Epithelial cell of proximal tubule (primary cell): ENCODE measurements around the gene KRT20. TPM values are rescaled to one million over a fixed set of nuclear protein-coding genes. Genes with fewer than 3 reads are reported as not detected.

Experiments used
- DNase-seq: peaks from one replicate; pipeline ENCODE4 v3.0.0-alpha.2; 2011; ENCODE audit warnings: low read depth
- H3K4me3 ChIP-seq: 2 replicates; pipeline ENCODE4 v1.5.1; 2011; ENCODE audit warnings: low read depth, mild to moderate bottlenecking, low read length
- CTCF ChIP-seq: conservative IDR thresholded peaks from 2 replicates; pipeline ENCODE4 v1.5.1; 2012; ENCODE audit warnings: low read depth, mild to moderate bottlenecking, low read length
- total RNA-seq: library from RNA; depleted of rRNA; stranded (reverse); fragments of >200 nt; gene quantifications from 2 replicates; pipeline ENCODE4 v1.2.3, GENCODE V29; 2015

Gene KRT20
- total RNA-seq, 1 donor from 2014 or later, result not detected

- DNase-seq, result no peak
Observed at GRCh38 chr17:40900809-40901356, 15.8 kb upstream of the KRT20 start.

GRCh38 chr17:40896916-40897455, 11.9 kb upstream of the KRT20 start:
- no peak overlapping the region for H3K4me3 ChIP-seq
- no peak for DNase-seq
- TF ChIP-seq CTCF, result no peak

More at GRCh38 chr17:40900809-40901356, 15.8 kb upstream of the KRT20 start:
- H3K4me3 ChIP-seq, result no peak overlapping the region
- TF ChIP-seq CTCF, result no peak

- no peak overlapping the region for H3K4me3 ChIP-seq
- no peak for TF ChIP-seq CTCF
Observed at GRCh38 chr17:40895106-40895730, 10.2 kb upstream of the KRT20 start.

GRCh38 chr17:40888196-40888720, 3.2 kb upstream of the KRT20 start:
- no peak for TF ChIP-seq CTCF
- DNase-seq, result no peak
- no peak overlapping the region for H3K4me3 ChIP-seq

More at GRCh38 chr17:40895106-40895730, 10.2 kb upstream of the KRT20 start:
- no peak for DNase-seq

- TF ChIP-seq CTCF, result no peak
- no peak for DNase-seq
Observed at GRCh38 chr17:40886090-40886489, 1.0 kb upstream of the KRT20 start.

GRCh38 chr17:40883626-40884334, 1.3 kb downstream of the KRT20 start:
- H3K4me3 ChIP-seq, result no peak overlapping the region
- DNase-seq, result no peak
- no peak for TF ChIP-seq CTCF

More at GRCh38 chr17:40886090-40886489, 1.0 kb upstream of the KRT20 start:
- no peak overlapping the region for H3K4me3 ChIP-seq
